Measurements from ENCODE around the gene EMC10.

EMC10 gene

GRCh38 chr19:50480281-50481111 lies 4.2 kb downstream of the EMC10 start:
- DNase-seq = no peak

GRCh38 chr19:50481351-50482149 lies 5.2 kb downstream of the EMC10 start:
- no peak for DNase-seq

GRCh38 chr19:50482271-50482855 lies 6.1 kb downstream of the EMC10 start:
- no peak for DNase-seq

- no peak for DNase-seq
These were observed 6.6 kb downstream of the EMC10 start for GRCh38 chr19:50482916-50483315.

GRCh38 chr19:50485284-50485955 lies 9.1 kb downstream of the EMC10 start:
- DNase-seq = no peak

GRCh38 chr19:50486823-50487515 lies 10.7 kb downstream of the EMC10 start:
- DNase-seq = peak in 1 of 2 experiments; percentile 17

- DNase-seq = no peak
These were observed 12.3 kb downstream of the EMC10 start for GRCh38 chr19:50488389-50489194.

- DNase-seq = no peak
These were observed 13.2 kb downstream of the EMC10 start for GRCh38 chr19:50489461-50490011.

GRCh38 chr19:50490411-50490811 lies 14.1 kb downstream of the EMC10 start:
- DNase-seq = no peak

GRCh38 chr19:50490991-50491472 lies 14.7 kb downstream of the EMC10 start:
- DNase-seq = no peak

- no peak for DNase-seq
These were observed 16.2 kb downstream of the EMC10 start for GRCh38 chr19:50492303-50493052.

- DNase-seq = no peak
These were observed 16.9 kb downstream of the EMC10 start for GRCh38 chr19:50493171-50493570.

GRCh38 chr19:50494186-50495019 lies 18.1 kb downstream of the EMC10 start:
- DNase-seq = no peak

- no peak for DNase-seq
These were observed 18.8 kb downstream of the EMC10 start for GRCh38 chr19:50495020-50495531.

GRCh38 chr19:50496189-50497021 lies 20.1 kb downstream of the EMC10 start:
- DNase-seq = no peak

GRCh38 chr19:50497022-50497405 lies 20.7 kb downstream of the EMC10 start:
- no peak for DNase-seq

GRCh38 chr19:50498219-50499056 lies 22.1 kb downstream of the EMC10 start:
- no peak for DNase-seq
